Body of pancreas (tissue), 4 donors: Measurements from ENCODE around the gene NMT1.

Experiments
- CTCF ChIP-seq, 7 experiments: fragments of 450-650 bp in 4 of 7; fragments of 200-600 bp in 3 of 7; sonication (generic) in 3 of 7; IDR thresholded peaks; one replicate each; pipeline ENCODE4 v1.5.1; 2016 to 2019; ENCODE audit warnings: antibody characterized with exemption in 7 of 7
- POLR2A ChIP-seq, 3 donors: fragments of 450-650 bp; IDR thresholded peaks; one replicate each; pipeline ENCODE4 v1.6.1; 2016; ENCODE audit warnings: antibody characterized with exemption in 3 of 3, mild to moderate bottlenecking in 2 of 3

- no peak for TF ChIP-seq POLR2A (IDR thresholded peaks at IDR 0.05)
- TF ChIP-seq CTCF (IDR thresholded peaks at IDR 0.05): no peak
Measured at GRCh38 chr17:45108051-45108450, 46.9 kb downstream of the NMT1 start.
